ENCODE results near the gene RAI14.

The RAI14 gene

DNA sequence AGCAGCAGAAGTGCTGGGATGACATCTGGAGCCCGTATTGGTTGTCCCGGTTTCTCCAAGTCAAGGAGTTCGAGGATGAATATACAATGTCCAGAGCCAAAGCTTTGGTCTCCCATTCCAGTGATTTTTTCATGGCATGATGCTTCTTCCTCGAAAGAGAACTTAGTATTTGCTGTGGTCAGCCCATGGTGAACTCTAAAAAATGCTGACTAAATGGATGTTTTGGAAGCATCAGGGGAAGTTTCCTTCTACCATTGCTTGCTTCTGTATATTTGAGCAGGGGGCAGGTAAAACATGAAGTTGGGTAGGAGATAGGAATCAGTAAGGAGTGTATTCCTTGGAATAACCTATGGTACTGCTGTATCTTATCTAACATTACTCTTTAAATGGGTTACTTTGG is 191.4 kb downstream of the RAI14 start:
- Histone ChIP-seq H3K4me1 (ENCODE audit: control insufficient read depth, low read length) (no peaks in the 10 kb centered on the region), H4K20me1 (ENCODE audit: control insufficient read depth, insufficient read depth, low read depth, low read length) (no peaks in the 10 kb centered on the region), H3K9me2 (replicated peaks; ENCODE audit: control insufficient read depth, low read length) (no peaks in the 10 kb centered on the region), H3F3A (ENCODE audit: control insufficient read depth, insufficient read depth) (no peaks in the 10 kb centered on the region), H3K4me2 (ENCODE audit: low read length) (no peak overlapping the region), H3K36me3 (ENCODE audit: control insufficient read depth, low read length) (no peaks in the 10 kb centered on the region), H3K79me2 (ENCODE audit: control insufficient read depth, low read length) (no peaks in the 10 kb centered on the region), H3K27ac (ENCODE audit: low read depth, low read length) (no peak overlapping the region), H3K9me3 (ENCODE audit: control insufficient read depth, insufficient read depth, low read length) (no peaks in the 10 kb centered on the region), H3K4me3 (ENCODE audit: low read length) (no peak overlapping the region), H3K27me3 (ENCODE audit: control insufficient read depth, low read length) (no peaks in the 10 kb centered on the region)
- no peak for TF ChIP-seq EZH2phosphoT487 (IDR thresholded peaks at IDR 0.05; ENCODE audit: borderline replicate concordance, low read length)
- TF ChIP-seq CTCF (IDR thresholded peaks at IDR 0.05; ENCODE audit: low read depth, low read length, poor library complexity, severe bottlenecking) = no peak

DNA sequence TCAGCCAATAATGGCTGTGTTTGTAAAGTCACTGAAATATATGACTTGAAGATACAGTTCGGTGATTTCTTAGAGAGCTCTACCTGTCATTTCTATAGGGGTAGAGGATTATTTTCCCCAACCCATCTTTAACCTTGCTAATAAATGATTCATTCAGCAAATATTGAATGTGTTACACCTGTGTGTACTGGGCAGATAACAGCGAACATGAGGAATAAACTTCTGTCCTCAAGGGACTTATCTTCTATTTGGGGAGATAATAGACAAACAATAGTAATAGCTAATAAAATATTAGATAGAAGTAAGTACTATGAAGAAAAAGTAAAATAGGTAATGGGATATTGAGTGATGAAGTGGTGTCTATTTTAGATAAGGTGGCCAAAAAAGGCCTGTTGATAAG is 192.1 kb downstream of the RAI14 start:
- no peak overlapping the region for H3K4me3 ChIP-seq (ENCODE audit: low read length)
- TF ChIP-seq CTCF (IDR thresholded peaks at IDR 0.05; ENCODE audit: low read depth, low read length, poor library complexity, severe bottlenecking) (no peak), EZH2phosphoT487 (IDR thresholded peaks at IDR 0.05; ENCODE audit: borderline replicate concordance, low read length) (no peak)
- H3K4me1 ChIP-seq (ENCODE audit: control insufficient read depth, low read length) = no peaks in the 10 kb centered on the region
- H3F3A ChIP-seq (ENCODE audit: control insufficient read depth, insufficient read depth) = no peaks in the 10 kb centered on the region
- no peak overlapping the region for H3K4me2 ChIP-seq (ENCODE audit: low read length)
- no peaks in the 10 kb centered on the region for H3K27me3 ChIP-seq (ENCODE audit: control insufficient read depth, low read length)
- H3K9me2 ChIP-seq (replicated peaks; ENCODE audit: control insufficient read depth, low read length) = no peaks in the 10 kb centered on the region
- no peaks in the 10 kb centered on the region for H4K20me1 ChIP-seq (ENCODE audit: control insufficient read depth, insufficient read depth, low read depth, low read length)
- H3K36me3 ChIP-seq (ENCODE audit: control insufficient read depth, low read length) = no peaks in the 10 kb centered on the region
- H3K79me2 ChIP-seq (ENCODE audit: control insufficient read depth, low read length) = no peaks in the 10 kb centered on the region
- H3K27ac ChIP-seq (ENCODE audit: low read depth, low read length) = no peak overlapping the region
- H3K9me3 ChIP-seq (ENCODE audit: control insufficient read depth, insufficient read depth, low read length) = no peaks in the 10 kb centered on the region

- H3K9me2 ChIP-seq (replicated peaks; ENCODE audit: control insufficient read depth, low read length) = no peaks in the 10 kb centered on the region
- H3K27ac ChIP-seq (ENCODE audit: low read depth, low read length) = no peak overlapping the region
- no peaks in the 10 kb centered on the region for H3K9me3 ChIP-seq (ENCODE audit: control insufficient read depth, insufficient read depth, low read length)
- H3K36me3 ChIP-seq (ENCODE audit: control insufficient read depth, low read length) = no peaks in the 10 kb centered on the region
- peaks cover 2% of the 10 kb centered on the region for H3K4me1 ChIP-seq (ENCODE audit: control insufficient read depth, low read length)
- no peak for TF ChIP-seq CTCF (IDR thresholded peaks at IDR 0.05; ENCODE audit: low read depth, low read length, poor library complexity, severe bottlenecking)
- no peak for TF ChIP-seq EZH2phosphoT487 (IDR thresholded peaks at IDR 0.05; ENCODE audit: borderline replicate concordance, low read length)
- no peaks in the 10 kb centered on the region for H3K27me3 ChIP-seq (ENCODE audit: control insufficient read depth, low read length)
- H4K20me1 ChIP-seq (ENCODE audit: control insufficient read depth, insufficient read depth, low read depth, low read length) = no peaks in the 10 kb centered on the region
- no peak overlapping the region for H3K4me2 ChIP-seq (ENCODE audit: low read length)
- H3K79me2 ChIP-seq (ENCODE audit: control insufficient read depth, low read length) = no peaks in the 10 kb centered on the region
- H3K4me3 ChIP-seq (ENCODE audit: low read length) = no peak overlapping the region
- H3F3A ChIP-seq (ENCODE audit: control insufficient read depth, insufficient read depth) = no peaks in the 10 kb centered on the region
Measured at GRCh38 chr5:34849253-34849652, 193.1 kb downstream of the RAI14 start.
